Suprapubic skin (tissue), 4 donors: ENCODE results near the gene GJA3.

Experiments
- EP300 ChIP-seq: sonication (generic); formaldehyde crosslinking; IDR thresholded peaks from one replicate; pipeline ENCODE4 v1.6.1; 2017; ENCODE audit warnings: antibody characterized with exemption
- POLR2A ChIP-seq, 2 donors: fragments of 450-650 bp; IDR thresholded peaks; one replicate each; pipeline ENCODE4 v1.6.1; 2017; ENCODE audit warnings: antibody characterized with exemption in 2 of 2, mild to moderate bottlenecking in 2 of 2, moderate library complexity in 2 of 2
- POLR2AphosphoS5 ChIP-seq, 3 donors: sonication (generic); formaldehyde crosslinking; IDR thresholded peaks; one replicate each; pipeline ENCODE4 v1.6.1; 2017; ENCODE audit warnings: antibody characterized with exemption in 3 of 3
- TF ChIP-seq, protein P1 (sequence below), 2 donors: fragments of 200-600 bp in 1 of 2; fragments of 450-650 bp in 1 of 2; sonication (generic) in 1 of 2; IDR thresholded peaks; one replicate each; pipeline ENCODE4 v1.5.1; 2016 to 2019; ENCODE audit warnings: antibody characterized with exemption in 2 of 2, mild to moderate bottlenecking in 1 of 2, moderate library complexity in 1 of 2

DNA sequence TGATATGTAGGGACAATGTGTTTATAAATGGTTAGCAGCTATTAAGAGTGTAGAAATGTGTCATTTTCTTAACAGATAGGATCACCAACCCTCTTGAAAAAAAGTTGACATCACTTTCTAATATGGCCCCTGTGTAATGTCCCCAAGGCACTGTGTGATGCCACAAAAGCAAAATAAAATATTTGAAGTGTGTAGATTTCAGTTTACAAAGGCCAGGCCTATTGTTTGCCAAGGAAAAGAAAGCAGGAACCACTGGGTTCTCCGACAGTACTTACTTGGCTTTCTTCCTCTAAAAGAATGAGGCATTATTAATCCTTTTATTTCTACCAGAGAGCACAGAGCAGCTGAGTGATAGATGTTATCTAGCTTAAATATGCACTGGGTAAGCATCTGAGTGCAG lies 10.5 kb upstream of the GJA3 start:
- TF ChIP-seq EP300: no peak
- TF ChIP-seq, protein P1, sequence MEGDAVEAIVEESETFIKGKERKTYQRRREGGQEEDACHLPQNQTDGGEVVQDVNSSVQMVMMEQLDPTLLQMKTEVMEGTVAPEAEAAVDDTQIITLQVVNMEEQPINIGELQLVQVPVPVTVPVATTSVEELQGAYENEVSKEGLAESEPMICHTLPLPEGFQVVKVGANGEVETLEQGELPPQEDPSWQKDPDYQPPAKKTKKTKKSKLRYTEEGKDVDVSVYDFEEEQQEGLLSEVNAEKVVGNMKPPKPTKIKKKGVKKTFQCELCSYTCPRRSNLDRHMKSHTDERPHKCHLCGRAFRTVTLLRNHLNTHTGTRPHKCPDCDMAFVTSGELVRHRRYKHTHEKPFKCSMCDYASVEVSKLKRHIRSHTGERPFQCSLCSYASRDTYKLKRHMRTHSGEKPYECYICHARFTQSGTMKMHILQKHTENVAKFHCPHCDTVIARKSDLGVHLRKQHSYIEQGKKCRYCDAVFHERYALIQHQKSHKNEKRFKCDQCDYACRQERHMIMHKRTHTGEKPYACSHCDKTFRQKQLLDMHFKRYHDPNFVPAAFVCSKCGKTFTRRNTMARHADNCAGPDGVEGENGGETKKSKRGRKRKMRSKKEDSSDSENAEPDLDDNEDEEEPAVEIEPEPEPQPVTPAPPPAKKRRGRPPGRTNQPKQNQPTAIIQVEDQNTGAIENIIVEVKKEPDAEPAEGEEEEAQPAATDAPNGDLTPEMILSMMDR (IDR thresholded peaks at IDR 0.05): no peak
- no peak for TF ChIP-seq POLR2A (IDR thresholded peaks at IDR 0.05)
- TF ChIP-seq POLR2AphosphoS5 (IDR thresholded peaks at IDR 0.05): no peak
